ENCODE results near the gene APCDD1.

GRCh38 chr18:10450986-10451385 is 3.4 kb upstream of the APCDD1 start:
- no peak for TF ChIP-seq EZH2phosphoT487 (IDR thresholded peaks at IDR 0.05; ENCODE audit: low read length)
- no peak for TF ChIP-seq CTCF (IDR thresholded peaks at IDR 0.05; ENCODE audit: low read length)
- no peak for TF ChIP-seq EZH2 (optimal IDR thresholded peaks at IDR 0.05; ENCODE audit: low read depth, low read length)
